GM10266 (cell line): ENCODE results near the gene TMC1.
A peak's percentile ranks its signal among the peaks of the same experiment; 100 is the strongest.
"Not testable (repeated sequence)": the region's sequence is repeated elsewhere in the genome, so short reads cannot be mapped to it uniquely, and the experiment has no call there.

ENCODE experiments used
- DNase-seq: peaks from one replicate; pipeline ENCODE4 v3.0.0; 2012; ENCODE audit errors: extremely low spot score
- CTCF ChIP-seq: IDR thresholded peaks from 2 replicates; pipeline ENCODE4 v1.5.1; 2012; ENCODE audit warnings: mild to moderate bottlenecking, low read depth; ENCODE audit not compliant: control insufficient read depth, insufficient read depth; ENCODE audit errors: missing control alignments

The TMC1 gene

GRCh38 chr9:72521416-72521815 lies at the start of gene TMC1:
Gene TMC1 (plus strand): TSS chr9:72521608. CDS start chr9:72648649, 127,041 bp downstream.
- not testable (repeated sequence) for DNase-seq

DNA sequence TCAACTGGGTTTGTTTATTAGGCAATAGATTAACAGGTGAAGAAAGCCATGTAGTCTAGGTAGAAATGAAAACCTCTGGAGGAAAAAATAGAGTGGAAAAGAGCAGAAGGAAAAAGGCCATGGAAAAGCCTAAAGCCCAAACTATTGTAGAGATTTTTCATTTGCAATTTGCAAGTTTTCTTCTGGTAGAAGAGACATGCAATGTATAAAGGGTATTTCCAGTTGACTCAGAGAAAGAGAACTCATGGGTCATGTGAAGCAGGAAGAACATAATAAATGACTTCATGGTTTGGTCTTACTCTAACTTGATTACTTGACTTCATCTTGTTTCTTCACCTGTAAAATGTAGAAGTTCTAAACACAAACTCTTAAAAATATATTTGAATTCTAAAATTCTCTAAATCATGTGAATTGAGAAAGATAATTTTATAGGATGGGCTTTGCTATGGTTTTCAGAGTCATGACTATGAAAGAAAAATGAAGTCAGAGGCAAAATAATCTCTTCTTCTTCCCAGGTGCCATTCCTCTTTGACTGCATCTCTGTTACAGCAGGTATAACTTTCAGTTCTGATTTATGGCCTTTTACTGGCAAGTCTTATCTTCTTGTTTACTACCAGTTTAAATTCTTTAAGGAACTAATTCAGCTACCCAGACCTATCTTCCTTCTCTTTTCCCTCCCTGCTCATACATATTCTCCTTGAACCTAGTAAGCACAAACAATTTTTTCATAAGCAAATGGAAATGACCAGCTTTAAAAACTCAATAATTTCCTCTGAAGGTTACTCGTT lies 47.7 kb upstream of the TMC1 start:
- no peak for TF ChIP-seq CTCF
- peak; percentile 61 for DNase-seq

DNA sequence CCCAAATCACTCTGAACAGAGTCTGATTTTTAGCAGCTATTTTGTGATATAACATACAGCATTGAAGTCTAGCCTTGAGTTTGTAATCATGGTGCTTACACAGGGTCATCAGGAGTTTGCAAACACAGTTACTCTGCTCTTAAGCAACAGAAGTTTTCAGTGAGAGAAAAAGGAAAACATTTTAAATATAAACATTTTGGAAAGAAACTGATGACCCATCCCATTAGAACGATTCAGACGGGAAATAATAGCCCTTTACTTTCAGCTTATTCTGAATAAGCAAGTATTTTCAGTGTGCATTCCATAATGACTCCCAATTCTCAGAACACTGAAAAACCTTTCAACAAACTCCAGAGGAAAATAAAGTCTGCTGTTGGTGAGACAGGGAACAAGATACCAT lies 46.7 kb upstream of the TMC1 start:
- no peak for DNase-seq
- TF ChIP-seq CTCF: no peak

- DNase-seq: no peak
- no peak for TF ChIP-seq CTCF
These were observed 45.3 kb upstream of the TMC1 start for GRCh38 chr9:72476100-72476499.

- TF ChIP-seq CTCF: no peak
- no peak for DNase-seq
These were observed 44.6 kb upstream of the TMC1 start for GRCh38 chr9:72476617-72477437.

GRCh38 chr9:72477930-72478518 lies 43.4 kb upstream of the TMC1 start:
- no peak for TF ChIP-seq CTCF
- peak; percentile 57 for DNase-seq

GRCh38 chr9:72478966-72479365 lies 42.4 kb upstream of the TMC1 start:
- no peak for TF ChIP-seq CTCF

GRCh38 chr9:72480261-72480660 lies 41.1 kb upstream of the TMC1 start:
- DNase-seq: not testable (repeated sequence)

More at GRCh38 chr9:72478966-72479365, 42.4 kb upstream of the TMC1 start:
- DNase-seq: no peak
